PC-3 (cell line): ENCODE data around the gene TFIP11. TPM values are rescaled to one million over a fixed set of nuclear protein-coding genes. Genes with fewer than 3 reads are reported as not detected.

Experiments used
- ATAC-seq: fragments of 200-7000 bp; cut with Tn5 transposase; 2 replicates; pipeline ENCODE4 v1.9.1; 2020; ENCODE audit warnings: mild to moderate bottlenecking, moderate library complexity
- BruUV-seq: library from RNA; stranded (reverse); fragments of 400-500 nt; replicated peaks from 2 replicates; lab custom pipeline; 2021; lab: Mats Ljungman, UMichigan
- CTCF ChIA-PET: fragments of 300-600 bp; sonication (Branson Sonifier 250); formaldehyde crosslinking; loops from one replicate; lab custom pipeline; 2022; ENCODE audit warnings: antibody characterized with exemption; lab: Charles Lee
- POLR2A ChIA-PET: fragments of 300-600 bp; sonication (Branson Sonifier 250); formaldehyde crosslinking; loops from one replicate; lab custom pipeline; 2022; ENCODE audit warnings: antibody characterized with exemption; ENCODE audit not compliant: unreplicated experiment; lab: Charles Lee
- DNase-seq: peaks from one replicate; pipeline ENCODE4 v3.0.0-alpha.2; 2015
- H2AFZ ChIP-seq: fragments of 300-600 bp; sonication (generic); 2 replicates; pipeline ENCODE4 v1.6.0; 2016; ENCODE audit warnings: antibody characterized with exemption, low read length
- H3F3A ChIP-seq: fragments of 300-600 bp; sonication (generic); one replicate; pipeline ENCODE4 v1.6.0; 2017; ENCODE audit warnings: antibody characterized with exemption, low read length, control low read depth, mild to moderate bottlenecking; ENCODE audit not compliant: unreplicated experiment
- H3K27ac ChIP-seq: fragments of 300-600 bp; sonication (generic); 2 replicates; pipeline ENCODE4 v1.5.1; 2016; ENCODE audit warnings: mild to moderate bottlenecking, low read length
- H3K27me3 ChIP-seq: fragments of 300-600 bp; sonication (generic); 2 replicates; pipeline ENCODE4 v1.6.1; 2016; ENCODE audit warnings: low read length, mixed read lengths
- H3K36me3 ChIP-seq: fragments of 300-600 bp; sonication (generic); 2 replicates; pipeline ENCODE4 v1.6.1; 2016; ENCODE audit warnings: low read depth, mixed run types, low read length, mixed read lengths
- H3K4me1 ChIP-seq: fragments of 300-600 bp; sonication (generic); 2 replicates; pipeline ENCODE4 v1.5.1; 2016; ENCODE audit warnings: low read length; ENCODE audit not compliant: insufficient read depth
- H3K4me2 ChIP-seq: fragments of 300-600 bp; sonication (generic); 2 replicates; pipeline ENCODE4 v1.6.0; 2016; ENCODE audit warnings: low read length
- H3K4me3 ChIP-seq: fragments of 300-600 bp; sonication (generic); 2 replicates; pipeline ENCODE4 v1.5.1; 2016; ENCODE audit warnings: mild to moderate bottlenecking, low read length, mixed read lengths
- H3K79me2 ChIP-seq: fragments of 300-600 bp; sonication (generic); 2 replicates; pipeline ENCODE4 v1.6.1; 2017; ENCODE audit warnings: low read length, mixed read lengths
- H3K9ac ChIP-seq: fragments of 300-600 bp; sonication (generic); 2 replicates; pipeline ENCODE4 v1.6.0; 2016; ENCODE audit warnings: mild to moderate bottlenecking, low read length
- H3K9me2 ChIP-seq: fragments of 300-600 bp; sonication (generic); replicated peaks from 2 replicates; pipeline ENCODE4 v1.6.1; 2016; ENCODE audit warnings: mixed run types, low read length, mixed read lengths
- H3K9me3 ChIP-seq: fragments of 300-600 bp; sonication (generic); 2 replicates; pipeline ENCODE4 v1.6.1; 2016; ENCODE audit warnings: low read length, mixed read lengths
- H4K20me1 ChIP-seq: fragments of 300-600 bp; sonication (generic); 2 replicates; pipeline ENCODE4 v1.6.1; 2016; ENCODE audit warnings: low read length, mixed read lengths
- EZH2 ChIP-seq: fragments of 300-600 bp; sonication (generic); IDR thresholded peaks from one replicate; pipeline ENCODE4 v1.6.1; 2017; ENCODE audit warnings: antibody characterized with exemption, mild to moderate bottlenecking, low read length; ENCODE audit not compliant: unreplicated experiment
- EZH2phosphoT487 ChIP-seq: fragments of 300-600 bp; sonication (generic); IDR thresholded peaks from 2 replicates; pipeline ENCODE4 v1.6.1; 2018; ENCODE audit warnings: mild to moderate bottlenecking, antibody characterized with exemption, low read length, borderline replicate concordance
- intact Hi-C: fragments of 100-400 bp; cut with micrococcal nuclease; formaldehyde crosslinking; loops from 2 replicates; pipeline ENCODE4 v1.9.0; 2023
- total RNA-seq: library from RNA; depleted of rRNA; stranded (reverse); fragments of >200 nt; gene quantifications from 2 replicates; pipeline ENCODE4 v1.2.3, GENCODE V29; 2014
- TF ChIP-seq, protein P1 (sequence below): fragments of 300-600 bp; sonication (generic); conservative IDR thresholded peaks from 2 replicates; pipeline ENCODE4 v1.5.1; 2017; ENCODE audit warnings: antibody characterized with exemption, low read depth, mild to moderate bottlenecking, low read length

TFIP11 gene
- total RNA-seq, 1 experiment from 2014 or later = 22.4 TPM

DNA sequence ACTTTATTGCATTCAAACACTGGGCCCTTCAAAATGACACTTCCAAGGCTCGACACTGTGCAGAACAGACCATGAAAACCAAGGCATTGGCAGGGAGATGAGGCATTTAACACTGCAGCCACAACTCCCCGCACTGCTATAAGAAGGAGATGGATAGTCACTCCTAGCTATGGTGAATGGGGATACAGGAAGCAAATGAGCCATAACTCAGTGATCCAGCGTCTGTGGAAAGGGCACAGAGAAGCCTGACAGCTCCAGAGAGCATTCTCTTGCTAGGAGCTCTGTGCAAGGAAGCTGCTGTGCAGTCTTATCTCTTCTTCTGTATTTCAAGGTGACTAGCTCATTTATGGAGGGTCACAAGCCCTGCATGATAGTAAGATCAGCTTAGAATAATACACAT is 49.6 kb downstream of the TFIP11 start:
- TF ChIP-seq, protein P1, sequence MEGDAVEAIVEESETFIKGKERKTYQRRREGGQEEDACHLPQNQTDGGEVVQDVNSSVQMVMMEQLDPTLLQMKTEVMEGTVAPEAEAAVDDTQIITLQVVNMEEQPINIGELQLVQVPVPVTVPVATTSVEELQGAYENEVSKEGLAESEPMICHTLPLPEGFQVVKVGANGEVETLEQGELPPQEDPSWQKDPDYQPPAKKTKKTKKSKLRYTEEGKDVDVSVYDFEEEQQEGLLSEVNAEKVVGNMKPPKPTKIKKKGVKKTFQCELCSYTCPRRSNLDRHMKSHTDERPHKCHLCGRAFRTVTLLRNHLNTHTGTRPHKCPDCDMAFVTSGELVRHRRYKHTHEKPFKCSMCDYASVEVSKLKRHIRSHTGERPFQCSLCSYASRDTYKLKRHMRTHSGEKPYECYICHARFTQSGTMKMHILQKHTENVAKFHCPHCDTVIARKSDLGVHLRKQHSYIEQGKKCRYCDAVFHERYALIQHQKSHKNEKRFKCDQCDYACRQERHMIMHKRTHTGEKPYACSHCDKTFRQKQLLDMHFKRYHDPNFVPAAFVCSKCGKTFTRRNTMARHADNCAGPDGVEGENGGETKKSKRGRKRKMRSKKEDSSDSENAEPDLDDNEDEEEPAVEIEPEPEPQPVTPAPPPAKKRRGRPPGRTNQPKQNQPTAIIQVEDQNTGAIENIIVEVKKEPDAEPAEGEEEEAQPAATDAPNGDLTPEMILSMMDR = no peak
- no peak for TF ChIP-seq EZH2
- TF ChIP-seq EZH2phosphoT487 = no peak
- no peak overlapping the region for H3K4me3 ChIP-seq
- no peaks in the 10 kb centered on the region for H4K20me1 ChIP-seq
- DNase-seq (no peak), ATAC-seq (no peak)
- no peaks in the 10 kb centered on the region for H3K79me2 ChIP-seq
- H3K27me3 ChIP-seq = no peaks in the 10 kb centered on the region
- peaks cover 2% of the 10 kb centered on the region; the same call in 1 of the 2 replicates for H3K36me3 ChIP-seq
- no peaks in the 10 kb centered on the region for H3K9me2 ChIP-seq
- H3K4me1 ChIP-seq = no peaks in the 10 kb centered on the region
- no TSS peak for BruUV-seq
- no peaks in the 10 kb centered on the region for H3F3A ChIP-seq
- H2AFZ ChIP-seq = no peak overlapping the region
- ChIA-PET CTCF (no interaction called here), POLR2A (no interaction called here)
- no peaks in the 10 kb centered on the region for H3K9me3 ChIP-seq
- H3K9ac ChIP-seq = no peak overlapping the region
- intact Hi-C loops = no loop called here
- H3K4me2 ChIP-seq = no peak overlapping the region
- H3K27ac ChIP-seq = no peak overlapping the region

DNA sequence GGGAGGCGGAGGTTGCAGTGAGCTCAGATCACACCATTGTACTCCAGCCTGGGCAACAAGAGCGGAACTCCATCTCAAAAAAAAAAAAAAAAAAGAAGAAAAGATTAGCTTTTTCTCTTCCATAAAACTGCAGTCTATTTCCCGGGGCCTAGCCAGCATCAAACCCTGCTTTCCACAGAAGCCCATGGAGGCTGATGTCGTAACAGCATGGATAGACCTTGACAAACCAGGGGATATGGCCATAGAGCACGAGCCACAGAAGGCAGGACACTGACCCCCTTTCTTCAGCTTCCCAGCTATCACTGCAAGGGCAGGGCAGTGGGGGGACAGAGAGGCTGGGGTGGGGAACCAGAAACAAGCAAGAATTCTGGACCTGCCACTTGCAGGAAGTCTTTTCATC is 50.2 kb downstream of the TFIP11 start:
- TF ChIP-seq, protein P1 = no peak
- TF ChIP-seq EZH2phosphoT487 (no peak), EZH2 (no peak)
- no peaks in the 10 kb centered on the region for H3K9me3 ChIP-seq
- BruUV-seq = no TSS peak
- no peaks in the 10 kb centered on the region for H3K79me2 ChIP-seq
- H3K27me3 ChIP-seq = no peaks in the 10 kb centered on the region
- H3K9ac ChIP-seq = no peak overlapping the region
- no peak overlapping the region for H3K27ac ChIP-seq
- DNase-seq (no peak), ATAC-seq (no peak)
- no peaks in the 10 kb centered on the region for H3K9me2 ChIP-seq
- no peaks in the 10 kb centered on the region for H3K4me1 ChIP-seq
- H3K4me3 ChIP-seq = no peak overlapping the region
- peaks cover 2% of the 10 kb centered on the region; the same call in 1 of the 2 replicates for H3K36me3 ChIP-seq
- H2AFZ ChIP-seq = no peak overlapping the region
- intact Hi-C loops = no loop called here
- H3F3A ChIP-seq = no peaks in the 10 kb centered on the region
- ChIA-PET CTCF (no interaction called here), POLR2A (no interaction called here)
- H3K4me2 ChIP-seq = no peak overlapping the region
- no peaks in the 10 kb centered on the region for H4K20me1 ChIP-seq

DNA sequence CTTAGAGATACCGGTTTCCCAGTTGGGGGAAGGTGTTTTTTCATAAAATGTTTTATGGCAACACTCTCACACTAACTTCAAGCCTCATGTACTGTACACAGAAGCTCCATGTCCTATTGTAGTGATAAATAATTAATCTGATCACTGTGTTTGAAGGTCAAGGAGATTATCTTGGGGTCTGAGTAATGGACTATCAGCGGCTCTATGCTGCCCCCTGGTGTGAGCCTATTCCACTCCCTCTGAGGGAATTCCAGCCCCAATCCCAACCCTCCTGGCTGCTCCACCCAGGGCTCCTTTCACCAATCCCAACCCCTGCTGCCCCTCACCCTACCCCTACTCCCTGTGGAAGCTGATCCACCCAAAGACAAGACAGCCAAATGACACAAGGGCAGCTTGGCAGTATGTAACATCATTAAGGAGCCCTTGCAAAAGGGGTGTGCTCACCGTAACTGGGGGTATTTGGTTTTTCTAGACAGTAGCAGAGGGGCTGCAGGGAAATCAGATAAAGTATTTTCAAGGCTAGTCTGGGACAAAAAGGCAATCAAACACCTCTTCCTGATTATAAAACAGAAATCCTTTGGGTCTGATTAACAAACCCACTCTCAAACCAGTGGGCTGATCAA is 51.0 kb downstream of the TFIP11 start:
- Histone ChIP-seq H3K9me3 (no peaks in the 10 kb centered on the region), H3K9ac (no peak overlapping the region), H3K36me3 (peaks cover 2% of the 10 kb centered on the region; the same call in 1 of the 2 replicates), H3K4me2 (no peak overlapping the region), H3F3A (no peaks in the 10 kb centered on the region), H2AFZ (no peak overlapping the region), H3K79me2 (no peaks in the 10 kb centered on the region), H3K9me2 (no peaks in the 10 kb centered on the region), H3K4me1 (no peaks in the 10 kb centered on the region), H4K20me1 (no peaks in the 10 kb centered on the region), H3K27me3 (no peaks in the 10 kb centered on the region), H3K27ac (no peak overlapping the region), H3K4me3 (no peak overlapping the region)
- TF ChIP-seq EZH2 = no peak
- TF ChIP-seq, protein P1 = peak; percentile 73
- no peak for TF ChIP-seq EZH2phosphoT487
- ATAC-seq (peak; percentile 84), DNase-seq (peak; percentile 50)
- no TSS peak for BruUV-seq
- POLR2A ChIA-PET = no interaction called here
- CTCF ChIA-PET = no interaction called here
- intact Hi-C loops = loop anchor here (1.0 kb wide), 1 partner anchor 63 kb away; no protein-coding TSS in a partner anchor
